Ishikawa (cell line): ENCODE data around the gene ISOC2.

Experiments
- REST ChIP-seq: IDR thresholded peaks from 2 replicates; pipeline ENCODE4 v1.6.1; 2012; ENCODE audit warnings: low read depth, mild to moderate bottlenecking
- YY1 ChIP-seq: IDR thresholded peaks from 2 replicates; pipeline ENCODE4 v1.6.1; 2012; ENCODE audit warnings: low read depth

- TF ChIP-seq YY1 (no peak), REST (no peak)
Measured at GRCh38 chr19:55440411-55441105, 20.9 kb downstream of the ISOC2 start.
